Muscle layer of colon (tissue), 2 donors: ENCODE data around the gene UFL1.

Experiments used
- H3K27ac ChIP-seq: one replicate; pipeline ENCODE4 v1.7.0; 2013; ENCODE audit warnings: low read depth, mild to moderate bottlenecking, low read length, moderate library complexity
- H3K27me3 ChIP-seq, 2 donors: one replicate each; pipeline ENCODE4 v1.7.0; 2013; ENCODE audit warnings: low read length in 2 of 2, mild to moderate bottlenecking in 2 of 2; ENCODE audit not compliant: insufficient read depth in 2 of 2, control insufficient read depth in 1 of 2
- H3K36me3 ChIP-seq: one replicate; pipeline ENCODE4 v1.7.0; 2013; ENCODE audit warnings: mild to moderate bottlenecking, low read length; ENCODE audit not compliant: insufficient read depth
- H3K4me1 ChIP-seq: one replicate; pipeline ENCODE4 v1.7.0; 2013; ENCODE audit warnings: mild to moderate bottlenecking, low read length; ENCODE audit not compliant: insufficient read depth
- H3K4me3 ChIP-seq, 2 donors: one replicate each; pipeline ENCODE4 v1.7.0; 2013; ENCODE audit warnings: low read length in 2 of 2, low read depth in 1 of 2, mild to moderate bottlenecking in 1 of 2, moderate library complexity in 1 of 2
- H3K9ac ChIP-seq: one replicate; pipeline ENCODE4 v1.7.0; 2013; ENCODE audit warnings: low read length
- H3K9me3 ChIP-seq: one replicate; pipeline ENCODE4 v1.7.0; 2013; ENCODE audit warnings: mild to moderate bottlenecking, low read length
- donor health status: abdominal sarcoma.
- donor health status: Adenocarcinoma of cecum.

The UFL1 gene

DNA sequence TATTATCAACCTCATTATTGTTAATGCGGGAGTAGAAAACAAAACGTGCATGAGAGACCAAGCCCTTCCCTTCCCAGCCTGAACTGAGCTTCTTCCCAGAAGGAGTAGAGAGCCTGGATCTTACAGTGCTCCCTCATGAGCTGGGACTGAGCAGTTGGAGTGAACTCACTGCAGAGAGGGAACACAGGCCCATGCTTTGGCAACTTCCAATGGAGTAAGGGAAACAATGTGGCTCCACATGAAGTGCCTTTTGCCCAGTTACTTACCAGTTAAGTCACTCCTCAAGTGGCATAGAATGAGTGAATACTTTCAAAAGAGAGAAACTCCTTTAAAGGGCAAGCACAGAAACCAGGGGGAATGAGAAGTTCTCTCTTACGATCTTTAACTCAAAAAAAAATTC is 53.8 kb downstream of the UFL1 start:
- no peak overlapping the region for H3K27ac ChIP-seq
- no peaks in the 10 kb centered on the region for H3K4me1 ChIP-seq
- no peak overlapping the region for H3K4me3 ChIP-seq
- no peaks in the 10 kb centered on the region for H3K36me3 ChIP-seq
- H3K9ac ChIP-seq: no peak overlapping the region
- no peaks in the 10 kb centered on the region for H3K27me3 ChIP-seq
- peaks cover 7% of the 10 kb centered on the region for H3K9me3 ChIP-seq

- no peak overlapping the region for H3K4me3 ChIP-seq
- no peaks in the 10 kb centered on the region for H3K4me1 ChIP-seq
- no peaks in the 10 kb centered on the region for H3K27me3 ChIP-seq
- no peak overlapping the region for H3K9ac ChIP-seq
- H3K36me3 ChIP-seq: no peaks in the 10 kb centered on the region
- H3K27ac ChIP-seq: no peak overlapping the region
- peaks cover 2% of the 10 kb centered on the region for H3K9me3 ChIP-seq
Measured at GRCh38 chr6:96576221-96576620, 54.6 kb downstream of the UFL1 start.

GRCh38 chr6:96582021-96582420 is 60.4 kb downstream of the UFL1 start:
- no peaks in the 10 kb centered on the region for H3K36me3 ChIP-seq
- no peaks in the 10 kb centered on the region for H3K27me3 ChIP-seq
- no peak overlapping the region for H3K27ac ChIP-seq
- H3K4me1 ChIP-seq: no peaks in the 10 kb centered on the region
- H3K4me3 ChIP-seq: no peak overlapping the region
- no peaks in the 10 kb centered on the region for H3K9me3 ChIP-seq
- H3K9ac ChIP-seq: no peak overlapping the region

DNA sequence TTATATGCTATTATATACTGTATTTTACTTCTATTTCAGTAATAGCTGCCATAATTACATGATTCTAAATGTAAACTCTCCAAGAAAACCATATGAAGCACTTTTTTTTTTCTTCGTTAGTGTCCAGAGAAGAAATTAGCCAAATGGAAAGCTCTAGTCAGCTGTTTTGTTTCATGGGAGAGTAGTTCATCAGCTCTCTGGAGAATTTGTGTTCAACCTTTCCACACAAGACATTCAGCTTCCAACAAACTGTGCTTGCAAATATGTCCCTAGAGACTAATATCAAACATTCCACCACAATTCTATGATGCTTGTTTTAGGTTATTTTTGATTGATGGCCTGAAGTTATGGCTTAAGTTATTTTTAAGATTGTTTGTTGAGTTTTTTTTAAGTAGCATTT is 60.8 kb downstream of the UFL1 start:
- H3K36me3 ChIP-seq: no peaks in the 10 kb centered on the region
- no peaks in the 10 kb centered on the region for H3K4me1 ChIP-seq
- H3K9ac ChIP-seq: no peak overlapping the region
- no peaks in the 10 kb centered on the region for H3K27me3 ChIP-seq
- H3K9me3 ChIP-seq: no peaks in the 10 kb centered on the region
- no peak overlapping the region for H3K27ac ChIP-seq
- H3K4me3 ChIP-seq: no peak overlapping the region

- Histone ChIP-seq H3K36me3 (no peaks in the 10 kb centered on the region), H3K4me1 (no peaks in the 10 kb centered on the region), H3K9me3 (no peaks in the 10 kb centered on the region), H3K27me3 (no peaks in the 10 kb centered on the region), H3K4me3 (no peak overlapping the region), H3K27ac (no peak overlapping the region), H3K9ac (no peak overlapping the region)
Measured at GRCh38 chr6:96604420-96604819, 82.8 kb downstream of the UFL1 start.
